Left ventricle myocardium inferior (tissue), 1 donor: Measurements from ENCODE around the gene PPM1L. TPM values are rescaled to one million over a fixed set of nuclear protein-coding genes. Genes with fewer than 3 reads are reported as not detected.
"Not testable (repeated sequence)": the region's sequence is repeated elsewhere in the genome, so short reads cannot be mapped to it uniquely, and the experiment has no call there.

Source experiments
- DNase-seq: peaks from one replicate; pipeline ENCODE4 v3.0.0-alpha.2; 2020
- H3K27ac ChIP-seq: fragments of 200-600 bp; replicated peaks from 2 replicates; pipeline ENCODE4 v1.8.0; 2021
- H3K27me3 ChIP-seq: fragments of 200-600 bp; 2 replicates; pipeline ENCODE4 v1.8.0; 2021; ENCODE audit warnings: low read depth
- H3K36me3 ChIP-seq: fragments of 200-600 bp; 2 replicates; pipeline ENCODE4 v1.8.0; 2021
- H3K4me1 ChIP-seq: fragments of 200-600 bp; 2 replicates; pipeline ENCODE4 v1.8.0; 2021
- H3K4me3 ChIP-seq: fragments of 200-600 bp; 2 replicates; pipeline ENCODE4 v1.8.0; 2021; ENCODE audit warnings: mild to moderate bottlenecking, moderate library complexity
- H3K9me3 ChIP-seq: fragments of 200-600 bp; replicated peaks from 2 replicates; pipeline ENCODE4 v1.8.0; 2021
- CTCF ChIP-seq: fragments of 200-600 bp; IDR thresholded peaks from 2 replicates; pipeline ENCODE4 v1.8.0; 2021; ENCODE audit warnings: antibody characterized with exemption, mild to moderate bottlenecking, borderline replicate concordance
- intact Hi-C: fragments of 100-400 bp; cut with micrococcal nuclease; formaldehyde crosslinking; loops from one replicate; pipeline ENCODE4 v1.11.0; 2022
- total RNA-seq: library from RNA; stranded (reverse); fragmentation: NEBNext Ultra II Directional; extraction: Animal tissue kit (Norgen Biotek cat#: 25700); gene quantifications from one replicate; pipeline ENCODE4 v1.2.1, GENCODE V29; 2021
- donor health status: DM: no; HTN: yes; CAD: no; lungs with severe emphysema.

Gene PPM1L
- total RNA-seq, 1 donor from 2014 or later, result 51.1 TPM

- intact Hi-C loops, result no loop called here
- Histone ChIP-seq H3K27me3 (no peaks in the 10 kb centered on the region), H3K9me3 (no peaks in the 10 kb centered on the region), H3K4me1 (peaks cover 11% of the 10 kb centered on the region), H3K27ac (no peak overlapping the region), H3K36me3 (no peaks in the 10 kb centered on the region), H3K4me3 (no peak overlapping the region)
- TF ChIP-seq CTCF, result no peak
- no peak for DNase-seq
Measured at GRCh38 chr3:160973067-160973809, 217.2 kb downstream of the PPM1L start.

- H3K9me3 ChIP-seq, result no peaks in the 10 kb centered on the region
- H3K36me3 ChIP-seq, result no peaks in the 10 kb centered on the region
- intact Hi-C loops, result no loop called here
- TF ChIP-seq CTCF, result no peak
- H3K4me1 ChIP-seq, result no peaks in the 10 kb centered on the region
- no peak overlapping the region for H3K27ac ChIP-seq
- DNase-seq, result no peak
- H3K27me3 ChIP-seq, result no peaks in the 10 kb centered on the region
- H3K4me3 ChIP-seq, result no peak overlapping the region
Measured at GRCh38 chr3:160977773-160978172, 221.7 kb downstream of the PPM1L start.

GRCh38 chr3:160980740-160981139 is 224.7 kb downstream of the PPM1L start:
- TF ChIP-seq CTCF, result no peak
- no peak for DNase-seq
- intact Hi-C loops, result no loop called here
- Histone ChIP-seq H3K9me3 (peaks cover 11% of the 10 kb centered on the region), H3K36me3 (no peaks in the 10 kb centered on the region), H3K4me3 (no peak overlapping the region), H3K27ac (no peak overlapping the region), H3K4me1 (no peaks in the 10 kb centered on the region), H3K27me3 (no peaks in the 10 kb centered on the region)

- intact Hi-C loops, result no loop called here
- no peak for TF ChIP-seq CTCF
- Histone ChIP-seq H3K4me1 (peaks cover 3% of the 10 kb centered on the region), H3K27ac (no peak overlapping the region), H3K36me3 (no peaks in the 10 kb centered on the region), H3K4me3 (no peak overlapping the region), H3K9me3 (peaks cover 11% of the 10 kb centered on the region), H3K27me3 (no peaks in the 10 kb centered on the region)
- DNase-seq, result no peak
Measured at GRCh38 chr3:160981217-160981938, 225.3 kb downstream of the PPM1L start.

- peaks cover 13% of the 10 kb centered on the region for H3K4me1 ChIP-seq
- no peak overlapping the region for H3K27ac ChIP-seq
- intact Hi-C loops, result no loop called here
- no peak for DNase-seq
- no peak overlapping the region for H3K4me3 ChIP-seq
- H3K27me3 ChIP-seq, result no peaks in the 10 kb centered on the region
- H3K9me3 ChIP-seq, result peaks cover 11% of the 10 kb centered on the region
- no peak for TF ChIP-seq CTCF
- no peaks in the 10 kb centered on the region for H3K36me3 ChIP-seq
Measured at GRCh38 chr3:160982491-160982890, 226.5 kb downstream of the PPM1L start.

GRCh38 chr3:160983900-160984299 is 227.9 kb downstream of the PPM1L start:
- H3K27me3 ChIP-seq, intact Hi-C loops, H3K4me3 ChIP-seq, H3K36me3 ChIP-seq, H3K27ac ChIP-seq, DNase-seq: not testable (repeated sequence)
- H3K4me1 ChIP-seq, result peaks cover 21% of the 10 kb centered on the region
- peaks cover 11% of the 10 kb centered on the region for H3K9me3 ChIP-seq
